Activated naive CD4-positive, alpha-beta T cell treated with anti-CD3 and anti-CD28 coated beads for 36 hours (primary cell): Measurements from ENCODE around the gene COX20. TPM values are rescaled to one million over a fixed set of nuclear protein-coding genes. Genes with fewer than 3 reads are reported as not detected.

ENCODE experiments used
- total RNA-seq, 2 experiments: library from RNA; stranded (reverse); gene quantifications; one replicate each; pipeline ENCODE4 v1.2.3, GENCODE V29; 2021

Gene COX20
- total RNA-seq, 2 experiments from 2014 or later = 21.4 to 24.2 TPM

Other genes starting within 250 kb of the COX20 start
- 10 to 100 TPM; 31.7 to 32.5 TPM for gene DESI2, start 182.5 kb upstream of the COX20 start, total RNA-seq
- 100 to 1,000 TPM; 331 to 338 TPM for gene HNRNPU, start 28.9 kb downstream of the COX20 start, total RNA-seq